ENCODE measurements around the gene RNF207.
A peak's percentile ranks its signal among the peaks of the same experiment; 100 is the strongest.

RNF207 gene

GRCh38 chr1:6234502-6235295 lies 28.8 kb downstream of the RNF207 start:
- Mint-ChIP-seq H3K4me1 (peaks cover 26% of the 10 kb centered on the region), H3K9me3 (no peaks in the 10 kb centered on the region), H3K27ac (peak overlapping the region; percentile 19 to 90), H3K4me3 (peak overlapping the region; percentile 84 to 93), H3K27me3 (peaks cover 23% of the 10 kb centered on the region)
- ATAC-seq (no peak), DNase-seq (no peak)

- peak in 1 of 2 donors; percentile 30 for DNase-seq
- Mint-ChIP-seq H3K27me3 (peaks cover 28% of the 10 kb centered on the region), H3K4me3 (peak overlapping the region; percentile 84 to 93), H3K27ac (peak overlapping the region; percentile 90 to 94), H3K4me1 (peaks cover 26% of the 10 kb centered on the region), H3K9me3 (no peaks in the 10 kb centered on the region)
- ATAC-seq = peak; percentile 37
These were observed 29.4 kb downstream of the RNF207 start for GRCh38 chr1:6235296-6235677.

GRCh38 chr1:6237093-6237492 lies 31.2 kb downstream of the RNF207 start:
- Mint-ChIP-seq H3K27me3 (peaks cover 46% of the 10 kb centered on the region), H3K4me3 (peak overlapping the region in 1 of 2 donors; percentile 55), H3K4me1 (peaks cover 35% of the 10 kb centered on the region), H3K27ac (no peak overlapping the region), H3K9me3 (no peaks in the 10 kb centered on the region)
- DNase-seq (no peak), ATAC-seq (no peak)

- no peaks in the 10 kb centered on the region for H3K9me3 Mint-ChIP-seq
- ATAC-seq (no peak), DNase-seq (no peak)
- no peak overlapping the region for H3K27ac Mint-ChIP-seq
- H3K27me3 Mint-ChIP-seq = peaks cover 62% of the 10 kb centered on the region
- H3K4me1 Mint-ChIP-seq = peaks cover 22% of the 10 kb centered on the region
- H3K4me3 Mint-ChIP-seq = no peak overlapping the region
These were observed 33.4 kb downstream of the RNF207 start for GRCh38 chr1:6239213-6239752.

GRCh38 chr1:6239950-6240768 lies 34.2 kb downstream of the RNF207 start:
- ATAC-seq (no peak), DNase-seq (no peak)
- Mint-ChIP-seq H3K9me3 (no peaks in the 10 kb centered on the region), H3K27ac (no peak overlapping the region), H3K4me1 (peaks cover 15% of the 10 kb centered on the region), H3K27me3 (peaks cover 70% of the 10 kb centered on the region), H3K4me3 (no peak overlapping the region)

GRCh38 chr1:6241107-6241886 lies 35.4 kb downstream of the RNF207 start:
- peaks cover 77% of the 10 kb centered on the region for H3K27me3 Mint-ChIP-seq
- no peak overlapping the region for H3K27ac Mint-ChIP-seq
- no peak for ATAC-seq
- H3K4me1 Mint-ChIP-seq = peaks cover 19% of the 10 kb centered on the region
- DNase-seq = no peak
- H3K4me3 Mint-ChIP-seq = peak overlapping the region; percentile 36 to 51
- no peaks in the 10 kb centered on the region for H3K9me3 Mint-ChIP-seq

- Mint-ChIP-seq H3K4me3 (peak overlapping the region in 1 of 2 donors; percentile 38), H3K4me1 (peaks cover 27% of the 10 kb centered on the region), H3K27ac (no peak overlapping the region), H3K9me3 (no peaks in the 10 kb centered on the region), H3K27me3 (peaks cover 85% of the 10 kb centered on the region)
- ATAC-seq (no peak), DNase-seq (no peak)
These were observed 36.2 kb downstream of the RNF207 start for GRCh38 chr1:6241887-6242740.

- no peak overlapping the region for H3K27ac Mint-ChIP-seq
- H3K9me3 Mint-ChIP-seq = no peaks in the 10 kb centered on the region
- H3K27me3 Mint-ChIP-seq = peaks cover 88% of the 10 kb centered on the region
- H3K4me3 Mint-ChIP-seq = no peak overlapping the region
- ATAC-seq (no peak), DNase-seq (no peak)
- peaks cover 29% of the 10 kb centered on the region for H3K4me1 Mint-ChIP-seq
These were observed 37.3 kb downstream of the RNF207 start for GRCh38 chr1:6243053-6243834.

GRCh38 chr1:6243993-6244392 lies 38.1 kb downstream of the RNF207 start, which contains the start of gene HES3:
TSS of gene HES3 (plus strand) at chr1:6244179. CDS start at chr1:6244366, 187 bp downstream.
- Mint-ChIP-seq H3K4me3 (peak within 1 kb of the TSS in 1 of 2 donors; percentile 6), H3K27ac (no peak within 1 kb of the TSS), H3K4me1 (peaks cover 32% of the 10 kb centered on the region), H3K9me3 (no peaks in the 10 kb centered on the region), H3K27me3 (peaks cover 88% of the 10 kb centered on the region)
- ATAC-seq = no peak
- DNase-seq = no peak

GRCh38 chr1:6244401-6245049 lies 38.6 kb downstream of the RNF207 start:
- Mint-ChIP-seq H3K27me3 (peaks cover 85% of the 10 kb centered on the region), H3K4me3 (peak overlapping the region in 1 of 2 donors; percentile 6), H3K27ac (no peak overlapping the region), H3K9me3 (no peaks in the 10 kb centered on the region), H3K4me1 (peaks cover 32% of the 10 kb centered on the region)
- DNase-seq (no peak), ATAC-seq (no peak)

GRCh38 chr1:6245086-6245868 lies 39.4 kb downstream of the RNF207 start:
- Mint-ChIP-seq H3K4me3 (peak overlapping the region in 1 of 2 donors; percentile 35), H3K27ac (no peak overlapping the region), H3K27me3 (peaks cover 84% of the 10 kb centered on the region), H3K4me1 (peaks cover 32% of the 10 kb centered on the region), H3K9me3 (no peaks in the 10 kb centered on the region)
- peak; percentile 80 to 85 for DNase-seq
- ATAC-seq = peak; percentile 74

GRCh38 chr1:6245869-6246496 lies 40.1 kb downstream of the RNF207 start:
- Mint-ChIP-seq H3K27ac (no peak overlapping the region), H3K4me3 (peak overlapping the region; percentile 77 to 85)
- DNase-seq = peak; percentile 54 to 56

More at GRCh38 chr1:6245869-6246496, 40.1 kb downstream of the RNF207 start:
- H3K27me3 Mint-ChIP-seq = peaks cover 84% of the 10 kb centered on the region
- peaks cover 32% of the 10 kb centered on the region for H3K4me1 Mint-ChIP-seq
- ATAC-seq = no peak
- no peaks in the 10 kb centered on the region for H3K9me3 Mint-ChIP-seq
